Liver (tissue), 9 donors: ENCODE results near the gene PSMA5. TPM values are rescaled to one million over a fixed set of nuclear protein-coding genes. Genes with fewer than 3 reads are reported as not detected.

Experiments
- DNase-seq: peaks from one replicate; pipeline ENCODE4 v3.0.0-alpha.2; 2017; ENCODE audit warnings: low spot score
- H3K27ac ChIP-seq, 2 donors: one replicate each; pipeline ENCODE4 v1.7.0; 2013; ENCODE audit warnings: inconsistent platforms in 2 of 2, low read length in 2 of 2, control low read depth in 1 of 2, low read depth in 1 of 2, mild to moderate bottlenecking in 1 of 2
- H3K27me3 ChIP-seq, 4 donors: one replicate each; pipeline versions ENCODE4 v1.6.1 to v1.7.0; 2013; ENCODE audit warnings: low read length in 3 of 4, inconsistent platforms in 1 of 4, mild to moderate bottlenecking in 1 of 4, moderate library complexity in 1 of 4; ENCODE audit not compliant: control insufficient read depth in 4 of 4, insufficient read depth in 4 of 4
- H3K36me3 ChIP-seq, 4 donors: one replicate each; pipeline versions ENCODE4 v1.6.1 to v1.7.0; 2013; ENCODE audit warnings: low read length in 3 of 4, mild to moderate bottlenecking in 3 of 4, low read depth in 1 of 4, moderate library complexity in 1 of 4; ENCODE audit not compliant: control insufficient read depth in 4 of 4, insufficient read depth in 3 of 4
- H3K4me1 ChIP-seq, 4 donors: one replicate each; pipeline versions ENCODE4 v1.6.1 to v1.7.0; 2013; ENCODE audit warnings: low read length in 3 of 4, mild to moderate bottlenecking in 3 of 4, moderate library complexity in 1 of 4; ENCODE audit not compliant: control insufficient read depth in 4 of 4, insufficient read depth in 4 of 4
- H3K4me3 ChIP-seq, 3 donors: one replicate each; pipeline versions ENCODE4 v1.6.1 to v1.7.0; 2013; ENCODE audit warnings: low read length in 3 of 3, control low read depth in 1 of 3, low read depth in 1 of 3, mild to moderate bottlenecking in 1 of 3
- H3K9ac ChIP-seq, 2 donors: one replicate each; pipeline ENCODE4 v1.7.0; 2013; ENCODE audit warnings: low read length in 2 of 2, mild to moderate bottlenecking in 2 of 2, moderate library complexity in 2 of 2, control low read depth in 1 of 2, low read depth in 1 of 2
- H3K9me3 ChIP-seq, 4 donors: one replicate each; pipeline versions ENCODE4 v1.6.1 to v1.7.0; 2013; ENCODE audit warnings: low read length in 3 of 4; ENCODE audit not compliant: control insufficient read depth in 4 of 4
- ATF3 ChIP-seq: IDR thresholded peaks from 2 replicates; pipeline ENCODE4 v1.6.1; 2016; ENCODE audit warnings: antibody characterized with exemption
- EGR1 ChIP-seq, 2 donors: IDR thresholded peaks; 2 replicates each; pipeline ENCODE4 v1.6.1; 2016 to 2018; ENCODE audit warnings: antibody characterized with exemption in 2 of 2, low read depth in 2 of 2
- FOXA2 ChIP-seq: IDR thresholded peaks from 2 replicates; pipeline ENCODE4 v1.6.1; 2016; ENCODE audit warnings: antibody characterized with exemption
- GABPA ChIP-seq, 2 donors: IDR thresholded peaks in 1 of 2; conservative IDR thresholded peaks in 1 of 2; 2 replicates each; pipeline ENCODE4 v1.6.1; 2016; ENCODE audit warnings: antibody characterized with exemption in 2 of 2, mild to moderate bottlenecking in 1 of 2, moderate library complexity in 1 of 2
- HNF4A ChIP-seq, 2 donors: conservative IDR thresholded peaks; 2 replicates each; pipeline ENCODE4 v1.6.1; 2016; ENCODE audit warnings: antibody characterized with exemption in 2 of 2, mild to moderate bottlenecking in 2 of 2
- HNF4G ChIP-seq: IDR thresholded peaks from 2 replicates; pipeline ENCODE4 v1.6.1; 2016; ENCODE audit warnings: antibody characterized with exemption
- JUND ChIP-seq, 2 donors: IDR thresholded peaks; 2 replicates each; pipeline ENCODE4 v1.6.1; 2016; ENCODE audit warnings: antibody characterized with exemption in 2 of 2
- NR2F2 ChIP-seq: IDR thresholded peaks from 2 replicates; pipeline ENCODE4 v1.6.1; 2016; ENCODE audit warnings: antibody characterized with exemption
- RXRA ChIP-seq, 2 donors: IDR thresholded peaks; 2 replicates each; pipeline ENCODE4 v1.6.1; 2017 to 2018; ENCODE audit warnings: antibody characterized with exemption in 2 of 2, mild to moderate bottlenecking in 1 of 2
- YY1 ChIP-seq: IDR thresholded peaks from 2 replicates; pipeline ENCODE4 v1.6.1; 2016; ENCODE audit warnings: antibody characterized with exemption, mild to moderate bottlenecking
- ZBTB33 ChIP-seq: IDR thresholded peaks from 2 replicates; pipeline ENCODE4 v1.6.1; 2016; ENCODE audit warnings: antibody characterized with exemption
- WGBS: extraction: QIAGEN DNeasy Blood & Tissue Kit; methylation state at CpG from one replicate; pipeline ENCODE4 v1.1.7; 2013; 5-methylcytosine and 5-hydroxymethylcytosine counted together
- polyA plus RNA-seq, 2 donors: library from polyadenylated mRNA; stranded (reverse) in 1 of 2; unstranded in 1 of 2; fragments of 200-250 nt in 1 of 2; fragments of >200 nt in 1 of 2; fragmentation: Nextera tagmentation in 1 of 2; extraction: Ambion mirVana in 1 of 2; gene quantifications; one replicate each; pipeline versions ENCODE4 v1.2.1 to v1.2.3, GENCODE V29; 2013 to 2015
- total RNA-seq, 2 donors: library from RNA; depleted of rRNA; stranded (reverse); fragments of >200 nt; gene quantifications; one replicate each; pipeline ENCODE4 v1.2.3, GENCODE V29; 2014
- TF ChIP-seq, protein P1 (sequence below): fragments of 150-350 bp; IDR thresholded peaks from 2 replicates; pipeline ENCODE4 v1.5.1; 2017; ENCODE audit warnings: improper control_type of control experiment, low read depth, low read length; ENCODE audit not compliant: missing input control
- donor health status: healthy.
- donor health status: healthy.
- donor health status: healthy.
- donor health status: healthy.
- donor health status: healthy.

Gene PSMA5
- total and polyA plus RNA-seq, 4 donors, result 26.3 to 88.6 (median 67.9) TPM

DNA sequence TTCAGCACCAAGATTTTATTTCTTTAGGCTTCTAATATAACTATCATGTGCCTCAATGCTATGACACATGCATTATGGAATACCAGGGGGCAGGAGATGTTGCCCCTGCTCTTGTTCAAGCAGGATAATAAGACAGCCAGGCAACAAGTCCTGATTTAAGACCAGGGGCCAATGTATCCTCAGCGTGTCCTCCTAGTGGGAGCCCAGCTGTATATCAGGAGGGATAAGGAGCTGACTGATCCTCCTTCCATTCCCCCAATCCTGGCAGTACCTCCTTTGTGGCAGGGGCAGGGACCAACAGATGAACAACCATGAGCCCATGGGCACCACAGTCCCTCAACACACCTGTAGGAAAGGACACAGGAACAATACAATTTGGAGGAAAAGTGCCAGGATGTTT lies 57.8 kb downstream of the PSMA5 start:
- H3K27ac ChIP-seq, result no peak overlapping the region
- H3K4me1 ChIP-seq, result peaks cover 0 to 4% (median 3%) of the 10 kb centered on the region in 4 donors
- WGBS, result 92% methylated on average over 1 of the region's 1 CpG

DNA sequence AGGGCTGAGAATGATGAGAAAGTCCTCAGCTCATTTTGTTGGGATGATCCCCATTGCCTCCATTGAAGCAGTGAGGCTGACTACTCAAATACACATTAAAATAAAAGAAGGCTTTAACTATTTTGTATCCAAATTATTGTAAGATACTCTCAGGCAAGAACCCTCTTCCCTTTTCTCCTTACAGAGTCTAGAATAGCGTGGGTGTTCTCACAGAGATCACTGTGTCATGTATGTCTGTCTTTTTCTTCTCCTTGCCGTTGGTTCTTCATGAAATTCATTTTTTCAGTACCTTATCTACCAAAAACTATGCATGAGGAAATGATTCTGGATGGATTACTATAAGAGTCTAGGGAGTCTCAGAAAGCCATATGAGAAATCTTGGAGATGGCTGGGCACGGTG lies 58.6 kb downstream of the PSMA5 start:
- TF ChIP-seq RXRA (IDR thresholded peaks at IDR 0.05), result no peak
- no peak for TF ChIP-seq ZBTB33
- TF ChIP-seq JUND (IDR thresholded peaks at IDR 0.05), result no peak
- TF ChIP-seq, protein P1, sequence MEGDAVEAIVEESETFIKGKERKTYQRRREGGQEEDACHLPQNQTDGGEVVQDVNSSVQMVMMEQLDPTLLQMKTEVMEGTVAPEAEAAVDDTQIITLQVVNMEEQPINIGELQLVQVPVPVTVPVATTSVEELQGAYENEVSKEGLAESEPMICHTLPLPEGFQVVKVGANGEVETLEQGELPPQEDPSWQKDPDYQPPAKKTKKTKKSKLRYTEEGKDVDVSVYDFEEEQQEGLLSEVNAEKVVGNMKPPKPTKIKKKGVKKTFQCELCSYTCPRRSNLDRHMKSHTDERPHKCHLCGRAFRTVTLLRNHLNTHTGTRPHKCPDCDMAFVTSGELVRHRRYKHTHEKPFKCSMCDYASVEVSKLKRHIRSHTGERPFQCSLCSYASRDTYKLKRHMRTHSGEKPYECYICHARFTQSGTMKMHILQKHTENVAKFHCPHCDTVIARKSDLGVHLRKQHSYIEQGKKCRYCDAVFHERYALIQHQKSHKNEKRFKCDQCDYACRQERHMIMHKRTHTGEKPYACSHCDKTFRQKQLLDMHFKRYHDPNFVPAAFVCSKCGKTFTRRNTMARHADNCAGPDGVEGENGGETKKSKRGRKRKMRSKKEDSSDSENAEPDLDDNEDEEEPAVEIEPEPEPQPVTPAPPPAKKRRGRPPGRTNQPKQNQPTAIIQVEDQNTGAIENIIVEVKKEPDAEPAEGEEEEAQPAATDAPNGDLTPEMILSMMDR, result no peak
- no peak for TF ChIP-seq EGR1 (IDR thresholded peaks at IDR 0.05; ENCODE audit: low read depth in 2 of 2)
- no peak for TF ChIP-seq HNF4A (conservative IDR thresholded peaks at IDR 0.05)
- TF ChIP-seq FOXA2, result no peak
- TF ChIP-seq ATF3, result no peak
- Histone ChIP-seq H3K9me3 (no peaks in the 10 kb centered on the region), H3K27ac (no peak overlapping the region), H3K4me1 (peaks cover 0 to 4% (median 3%) of the 10 kb centered on the region in 4 donors), H3K36me3 (no peaks in the 10 kb centered on the region), H3K9ac (no peak overlapping the region), H3K27me3 (no peaks in the 10 kb centered on the region), H3K4me3 (no peak overlapping the region)
- WGBS, result 92% methylated on average over 3 of the region's 3 CpGs
- DNase-seq, result no peak

More for the DNA sequence above, 57.8 kb downstream of the PSMA5 start:
- Histone ChIP-seq H3K9me3 (no peaks in the 10 kb centered on the region), H3K9ac (no peak overlapping the region), H3K27me3 (no peaks in the 10 kb centered on the region), H3K4me3 (no peak overlapping the region), H3K36me3 (no peaks in the 10 kb centered on the region)
- TF ChIP-seq ATF3 (no peak), HNF4G (no peak), JUND (IDR thresholded peaks at IDR 0.05) (no peak), GABPA (IDR thresholded peaks at IDR 0.05 in 1 of 2, conservative IDR thresholded peaks at IDR 0.05 in 1 of 2) (no peak), YY1 (no peak), NR2F2 (no peak), RXRA (IDR thresholded peaks at IDR 0.05) (no peak), ZBTB33 (no peak)
- TF ChIP-seq, protein P1, result no peak
- no peak for DNase-seq
